Raji (cell line): ENCODE measurements around the gene ATP2C1.

Experiments
- POLR2A ChIP-seq: IDR thresholded peaks from 2 replicates; pipeline ENCODE4 v1.6.1; 2011; ENCODE audit warnings: low read depth, low read length, control low read depth; ENCODE audit not compliant: insufficient read depth

The ATP2C1 gene, protein sequence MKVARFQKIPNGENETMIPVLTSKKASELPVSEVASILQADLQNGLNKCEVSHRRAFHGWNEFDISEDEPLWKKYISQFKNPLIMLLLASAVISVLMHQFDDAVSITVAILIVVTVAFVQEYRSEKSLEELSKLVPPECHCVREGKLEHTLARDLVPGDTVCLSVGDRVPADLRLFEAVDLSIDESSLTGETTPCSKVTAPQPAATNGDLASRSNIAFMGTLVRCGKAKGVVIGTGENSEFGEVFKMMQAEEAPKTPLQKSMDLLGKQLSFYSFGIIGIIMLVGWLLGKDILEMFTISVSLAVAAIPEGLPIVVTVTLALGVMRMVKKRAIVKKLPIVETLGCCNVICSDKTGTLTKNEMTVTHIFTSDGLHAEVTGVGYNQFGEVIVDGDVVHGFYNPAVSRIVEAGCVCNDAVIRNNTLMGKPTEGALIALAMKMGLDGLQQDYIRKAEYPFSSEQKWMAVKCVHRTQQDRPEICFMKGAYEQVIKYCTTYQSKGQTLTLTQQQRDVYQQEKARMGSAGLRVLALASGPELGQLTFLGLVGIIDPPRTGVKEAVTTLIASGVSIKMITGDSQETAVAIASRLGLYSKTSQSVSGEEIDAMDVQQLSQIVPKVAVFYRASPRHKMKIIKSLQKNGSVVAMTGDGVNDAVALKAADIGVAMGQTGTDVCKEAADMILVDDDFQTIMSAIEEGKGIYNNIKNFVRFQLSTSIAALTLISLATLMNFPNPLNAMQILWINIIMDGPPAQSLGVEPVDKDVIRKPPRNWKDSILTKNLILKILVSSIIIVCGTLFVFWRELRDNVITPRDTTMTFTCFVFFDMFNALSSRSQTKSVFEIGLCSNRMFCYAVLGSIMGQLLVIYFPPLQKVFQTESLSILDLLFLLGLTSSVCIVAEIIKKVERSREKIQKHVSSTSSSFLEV

DNA sequence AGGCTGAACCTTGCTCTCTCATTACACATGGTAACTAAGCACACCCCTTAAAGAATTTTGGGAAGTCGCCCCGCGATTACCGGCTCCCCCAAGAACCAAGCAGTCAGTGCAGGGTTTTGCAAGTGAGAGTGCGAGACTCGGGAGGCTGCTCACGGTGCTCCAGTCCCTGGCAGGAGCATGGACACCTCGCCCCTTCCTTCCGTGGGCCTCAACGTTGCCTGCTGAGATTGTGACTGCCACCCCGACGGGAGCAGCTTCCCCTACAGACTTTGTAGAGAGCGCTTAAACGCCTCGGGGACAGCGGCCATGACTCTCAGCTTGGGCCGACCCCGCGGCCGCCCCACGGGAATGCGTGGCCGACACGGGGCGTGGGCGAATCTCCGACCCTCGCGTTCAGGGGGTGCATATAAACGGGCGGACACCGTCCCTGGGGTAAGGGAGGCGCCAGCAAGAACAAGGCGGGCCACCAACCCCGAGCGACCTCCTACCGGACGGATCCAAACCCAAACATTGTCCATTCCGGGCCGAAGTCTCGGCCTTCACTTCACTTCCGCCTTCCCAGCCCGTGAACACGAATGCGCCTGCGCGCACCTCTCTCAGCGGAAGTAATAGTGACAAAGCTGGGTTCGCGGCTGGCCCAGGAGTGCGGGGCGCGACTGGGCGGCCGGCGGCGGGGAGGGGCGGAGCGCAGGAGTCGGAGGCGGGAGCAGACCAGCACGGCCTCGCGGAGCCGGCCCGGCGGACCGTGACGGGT is at the start of gene ATP2C1:
ATP2C1 (plus strand) TSS at position 709 of the 754 bp plus-strand sequence. CDS start 686 bp downstream, outside the sequence.
- TF ChIP-seq POLR2A: peak; percentile 94

DNA sequence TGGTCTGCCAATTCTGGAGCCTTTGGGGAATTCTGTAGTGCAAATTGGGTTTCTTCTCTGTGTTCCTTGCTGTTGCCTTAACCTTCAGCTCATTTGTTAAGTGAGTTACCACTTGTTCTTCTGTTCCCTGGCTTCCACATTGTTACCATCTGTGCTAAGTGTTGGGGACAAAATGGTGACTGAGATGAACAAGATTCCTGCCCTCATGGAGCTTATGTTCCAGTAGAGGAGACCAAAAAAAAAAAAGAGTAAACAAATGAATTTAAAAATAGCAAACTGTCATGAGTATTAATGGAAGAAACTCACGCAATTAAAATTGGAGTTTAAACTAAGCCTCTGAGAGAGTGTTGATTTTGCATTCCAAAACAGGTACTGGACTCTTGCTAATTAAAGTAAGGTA is 49.4 kb upstream of the ATP2C1 start:
- TF ChIP-seq POLR2A: no peak

DNA sequence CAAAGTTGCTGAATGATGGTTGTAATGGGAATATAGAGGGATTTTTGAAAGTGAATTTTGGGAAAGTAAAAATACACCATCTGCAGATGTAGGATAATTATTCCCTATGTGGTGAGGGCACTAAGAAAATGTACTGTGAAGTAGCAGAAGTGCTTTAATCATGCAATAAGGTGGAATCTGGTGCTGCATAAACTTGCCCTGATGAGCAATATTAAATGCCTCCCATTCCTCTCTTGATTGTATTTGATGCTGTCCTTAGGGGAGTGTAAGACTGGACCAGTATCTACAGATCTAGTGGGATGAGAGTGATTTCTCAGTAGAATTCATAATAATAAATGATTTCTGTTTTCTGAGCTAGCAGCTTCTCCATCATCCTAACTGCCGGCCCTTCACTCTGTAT is 47.7 kb upstream of the ATP2C1 start:
- no peak for TF ChIP-seq POLR2A

DNA sequence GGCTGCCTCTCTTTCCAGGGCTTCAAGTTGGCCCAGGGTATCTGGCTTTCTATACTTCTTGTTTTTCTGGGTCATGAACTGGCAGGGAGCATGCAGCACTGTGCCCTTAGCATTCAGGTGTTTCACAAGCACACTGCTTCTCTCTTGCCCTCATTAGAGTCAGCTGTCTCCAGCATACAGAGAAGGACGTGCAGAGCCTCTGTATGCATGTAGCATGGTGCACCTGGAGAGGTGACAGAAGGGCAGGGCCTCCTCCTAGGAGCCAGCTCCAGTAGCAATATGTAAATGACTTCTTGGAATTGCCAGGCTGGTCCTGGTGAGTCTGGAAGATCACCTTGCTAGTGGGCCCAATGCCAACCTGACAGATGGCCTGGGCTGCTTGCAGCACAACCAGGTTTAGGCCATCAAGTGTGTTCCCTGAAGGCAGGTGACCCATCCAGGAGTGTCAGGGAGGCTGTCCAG is 44.8 kb upstream of the ATP2C1 start:
- TF ChIP-seq POLR2A: no peak

DNA sequence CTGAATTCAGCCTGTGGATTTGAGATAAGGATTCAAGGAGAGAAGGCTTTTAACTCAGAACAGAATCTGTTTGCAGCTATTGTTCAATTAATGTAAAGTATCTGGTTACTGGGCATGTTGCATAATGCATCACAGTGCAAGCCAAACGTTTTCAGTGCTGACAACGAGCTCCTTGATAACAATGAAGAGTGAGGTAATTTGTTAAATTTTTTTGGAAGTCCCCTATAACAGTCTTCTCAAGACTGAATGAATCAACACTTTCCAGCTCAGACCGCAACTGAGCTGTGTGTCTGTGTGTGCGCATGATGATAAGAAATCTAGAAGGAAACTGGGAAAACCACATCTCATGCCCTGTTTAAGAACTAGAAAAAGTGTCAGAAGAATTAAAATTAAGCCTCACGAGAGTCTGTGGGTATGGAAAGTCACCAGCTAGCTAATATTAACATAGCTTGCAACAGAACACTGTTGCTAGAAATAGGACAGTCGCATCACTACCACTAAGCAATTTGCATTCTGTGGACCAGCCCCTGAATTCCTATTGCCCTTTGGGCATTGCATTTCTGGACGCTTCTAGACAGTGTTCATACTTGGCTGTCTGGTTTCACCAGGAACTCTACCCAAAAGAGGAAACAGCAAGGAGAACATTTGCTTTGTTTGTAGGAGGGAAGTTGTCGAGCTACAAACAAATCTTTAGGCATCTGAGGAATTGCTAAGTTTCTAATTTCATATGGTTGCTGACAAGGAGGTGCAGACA is 43.7 kb upstream of the ATP2C1 start:
- TF ChIP-seq POLR2A: no peak

DNA sequence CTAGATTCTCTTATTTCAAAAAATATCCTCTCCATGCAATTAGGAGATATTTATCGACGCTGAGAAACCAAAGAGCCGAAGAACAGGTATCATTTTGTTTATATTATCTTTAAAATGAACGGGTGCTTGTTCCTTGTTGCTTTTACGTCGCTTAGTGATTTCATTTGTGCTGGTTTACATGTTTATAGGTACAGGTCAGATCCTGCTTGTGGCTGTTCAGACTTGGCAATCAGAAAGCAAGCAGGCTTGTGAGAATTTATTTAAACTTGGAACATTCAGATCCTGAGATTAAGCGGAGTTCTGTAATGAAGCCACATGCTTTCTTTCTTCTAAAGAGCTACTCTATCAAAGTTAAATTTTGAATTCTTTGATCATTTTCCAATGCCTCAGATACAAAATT is 43.0 kb upstream of the ATP2C1 start:
- no peak for TF ChIP-seq POLR2A

DNA sequence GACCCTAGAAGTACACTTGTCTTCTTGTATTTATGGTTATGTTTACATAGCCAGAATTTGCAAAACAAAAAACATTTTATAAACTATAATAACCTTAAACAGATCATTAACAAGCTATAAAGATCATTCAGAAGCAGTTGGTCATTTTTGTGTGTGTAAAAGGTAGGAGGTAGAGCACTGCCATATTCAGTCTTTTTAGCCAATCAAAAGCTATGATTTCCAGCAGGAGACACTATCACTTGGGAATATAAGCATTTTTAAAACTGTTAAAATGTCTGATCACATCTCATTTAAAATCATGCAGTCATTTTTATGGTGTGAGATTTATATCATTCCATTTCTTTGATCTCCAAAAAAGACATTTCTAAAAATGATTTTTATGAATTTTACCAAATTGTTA is 42.6 kb upstream of the ATP2C1 start:
- TF ChIP-seq POLR2A: no peak

DNA sequence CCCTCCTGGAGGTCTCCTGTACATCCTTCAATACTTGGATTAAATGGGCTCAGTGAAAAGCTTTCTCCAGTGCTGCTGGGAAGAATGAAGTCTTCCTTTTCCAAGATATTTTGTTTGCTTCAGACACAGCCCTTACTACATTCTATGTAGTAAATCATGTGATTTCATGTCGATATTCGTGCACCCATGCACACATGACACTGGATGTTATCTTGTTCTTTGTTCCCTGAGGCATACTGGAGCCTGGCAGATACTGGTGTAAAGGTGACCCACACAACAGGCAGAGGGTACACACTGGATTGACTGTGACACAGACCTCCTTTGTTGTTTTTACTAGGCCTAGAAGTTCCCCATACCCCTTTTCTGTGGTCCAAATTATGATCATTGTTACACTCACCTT is 40.3 kb upstream of the ATP2C1 start:
- no peak for TF ChIP-seq POLR2A

DNA sequence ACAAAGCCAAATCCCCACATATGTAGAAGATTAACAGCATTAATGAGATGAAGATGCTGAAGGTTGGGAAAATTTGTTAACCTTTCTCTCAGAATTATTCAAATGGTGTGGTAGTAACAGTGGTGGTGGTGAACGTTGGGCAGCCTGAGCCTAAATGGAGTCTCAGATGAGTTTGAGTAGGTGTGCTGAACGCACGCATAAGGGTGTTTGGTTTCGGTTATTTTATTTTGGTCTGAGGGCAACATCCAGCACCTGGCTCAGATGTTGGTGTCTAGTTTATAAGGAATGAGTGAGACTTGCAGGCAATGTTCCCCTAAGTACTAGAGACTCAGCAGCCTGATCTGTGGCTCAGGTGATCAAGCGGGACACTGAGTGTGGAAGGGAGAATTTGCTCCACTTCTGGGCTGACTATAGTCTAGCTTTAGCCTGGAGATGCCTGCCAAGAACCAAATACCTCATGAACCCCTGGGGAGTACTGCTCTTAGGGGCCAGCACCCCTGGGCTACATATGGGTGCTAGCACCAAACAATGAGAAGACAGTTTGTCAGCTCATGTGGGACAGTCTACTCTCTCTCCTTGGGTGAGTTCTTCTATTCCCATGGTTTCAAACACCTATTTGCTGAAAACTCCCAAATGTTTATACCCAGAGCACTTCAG is 39.5 kb upstream of the ATP2C1 start:
- no peak for TF ChIP-seq POLR2A

DNA sequence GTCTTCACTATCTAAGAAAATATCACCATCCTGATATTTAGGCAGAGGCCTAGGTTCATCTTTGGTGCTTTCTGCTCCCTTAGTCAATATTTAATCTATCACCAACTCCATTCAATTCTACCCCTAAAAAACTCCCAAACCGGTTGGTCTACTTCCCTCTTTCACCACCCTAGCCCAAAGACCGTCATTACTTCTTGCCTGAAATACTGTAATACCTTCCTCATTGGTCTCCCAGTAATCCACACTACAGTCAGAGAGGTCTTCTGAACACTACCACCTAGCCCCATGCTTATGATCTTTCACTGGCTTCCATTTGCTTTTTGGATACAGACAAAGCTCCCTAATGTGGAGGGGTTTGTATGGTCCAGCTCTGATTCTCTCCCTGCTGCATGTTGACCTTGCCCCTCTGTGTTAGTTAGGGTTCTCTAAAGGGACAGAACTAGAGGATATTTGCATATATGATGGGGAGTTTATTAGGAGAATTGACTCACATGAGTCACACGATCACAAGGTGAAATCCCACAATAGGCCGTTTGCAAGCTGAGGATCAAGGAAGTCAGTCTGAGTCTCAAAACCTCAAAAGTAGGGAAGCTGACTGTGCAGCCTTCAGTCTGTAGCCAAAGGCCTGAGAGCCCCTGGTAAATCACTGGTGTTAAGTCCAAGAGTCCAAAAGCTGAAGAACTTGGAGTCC is 36.4 kb upstream of the ATP2C1 start:
- TF ChIP-seq POLR2A: no peak

DNA sequence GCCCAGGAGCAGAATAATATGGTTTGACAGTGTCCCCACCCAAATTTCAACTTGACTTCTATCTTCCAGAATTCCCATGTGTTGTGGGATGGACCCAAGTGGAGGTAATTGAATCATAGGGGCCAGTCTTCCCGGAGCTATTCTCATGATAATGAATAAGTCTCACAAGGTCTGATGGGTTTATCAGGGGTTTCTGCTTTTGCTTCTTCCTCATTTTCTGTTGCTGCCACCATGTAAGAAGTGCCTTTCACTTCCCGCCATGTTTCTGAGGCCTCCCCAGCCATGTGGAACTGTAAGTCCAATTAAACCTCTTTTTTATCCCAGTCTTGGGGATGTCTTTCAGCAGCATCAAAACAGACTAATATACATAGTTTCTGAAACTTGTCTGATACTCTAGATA is 28.4 kb upstream of the ATP2C1 start:
- TF ChIP-seq POLR2A: no peak

DNA sequence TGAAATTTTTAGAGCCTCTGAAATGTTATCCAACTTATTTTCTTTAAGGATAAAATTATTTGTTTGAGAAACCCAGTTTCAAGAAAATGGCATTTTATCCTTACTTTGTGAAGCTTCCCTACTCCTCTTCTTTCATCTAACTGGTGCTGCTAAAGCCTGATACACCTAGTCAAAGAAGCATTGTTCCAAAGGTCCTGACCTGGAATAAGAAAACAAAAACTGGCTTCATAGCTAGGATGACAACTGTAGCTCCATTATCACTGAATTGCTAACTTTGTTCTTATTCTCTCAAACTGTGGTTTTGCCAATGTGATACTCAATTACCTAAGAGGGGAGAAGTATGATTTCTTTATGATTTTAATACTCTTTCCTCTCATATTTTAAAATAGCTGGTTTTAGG is 27.6 kb upstream of the ATP2C1 start:
- TF ChIP-seq POLR2A: no peak

DNA sequence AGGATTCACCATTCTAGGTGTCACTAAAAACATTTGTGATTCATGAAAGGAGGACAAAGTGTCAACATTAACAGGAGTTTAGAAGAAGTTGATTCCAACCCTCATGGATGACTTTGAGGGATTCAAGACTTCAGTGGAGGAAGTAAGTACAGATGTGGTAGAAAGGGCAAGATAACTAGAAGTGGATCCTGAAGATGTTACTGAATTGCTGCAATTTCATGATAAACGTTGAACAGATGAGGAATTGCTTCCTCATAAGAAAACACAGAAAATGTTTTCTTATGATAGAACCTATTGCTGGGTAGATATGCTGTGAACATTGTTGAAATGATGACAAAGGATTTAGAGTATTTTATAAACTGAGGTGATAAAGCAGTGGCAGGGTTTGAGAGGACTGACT is 23.5 kb upstream of the ATP2C1 start:
- no peak for TF ChIP-seq POLR2A
